Lower lobe of right lung (tissue), 2 donors: Measurements from ENCODE around the gene HAVCR1. TPM values are rescaled to one million over a fixed set of nuclear protein-coding genes. Genes with fewer than 3 reads are reported as not detected.

ENCODE experiments used
- ATAC-seq, 2 donors: fragments of 200-7000 bp; cut with Tn5 transposase; one replicate each; pipeline ENCODE4 v1.9.1; 2020 to 2022; ENCODE audit warnings: mild to moderate bottlenecking in 2 of 2, moderate library complexity in 2 of 2
- DNase-seq: peaks from one replicate; pipeline ENCODE4 v3.0.0-alpha.2; 2020
- H3K27ac ChIP-seq: fragments of 200-600 bp; one replicate; pipeline ENCODE4 v1.8.0; 2022
- H3K27me3 ChIP-seq: fragments of 200-600 bp; one replicate; pipeline ENCODE4 v1.8.0; 2022; ENCODE audit warnings: low read depth
- H3K36me3 ChIP-seq: fragments of 200-600 bp; one replicate; pipeline ENCODE4 v1.8.0; 2022; ENCODE audit warnings: mild to moderate bottlenecking
- H3K4me1 ChIP-seq: fragments of 200-600 bp; one replicate; pipeline ENCODE4 v1.8.0; 2022
- H3K4me3 ChIP-seq: fragments of 200-600 bp; one replicate; pipeline ENCODE4 v1.8.0; 2022; ENCODE audit warnings: mild to moderate bottlenecking
- H3K9me3 ChIP-seq: fragments of 200-600 bp; one replicate; pipeline ENCODE4 v1.8.0; 2022
- intact Hi-C: fragments of 100-400 bp; cut with DNase I; formaldehyde crosslinking; loops from one replicate; pipeline ENCODE4 v1.11.0; 2022
- total RNA-seq: library from RNA; stranded (reverse); fragmentation: NEBNext Ultra II Directional; extraction: Animal tissue kit (Norgen Biotek cat#: 25700); gene quantifications from one replicate; pipeline ENCODE4 v1.2.1, GENCODE V29; 2021
- TF ChIP-seq, protein P1 (sequence below): fragments of 200-600 bp; IDR thresholded peaks from one replicate; pipeline ENCODE4 v1.8.0; 2022; ENCODE audit warnings: antibody characterized with exemption, mild to moderate bottlenecking
- donor health status: DM: no; HTN: yes; CAD: no; lungs with severe emphysema.

The HAVCR1 gene
- total RNA-seq, 1 donor from 2014 or later, result not detected

DNA sequence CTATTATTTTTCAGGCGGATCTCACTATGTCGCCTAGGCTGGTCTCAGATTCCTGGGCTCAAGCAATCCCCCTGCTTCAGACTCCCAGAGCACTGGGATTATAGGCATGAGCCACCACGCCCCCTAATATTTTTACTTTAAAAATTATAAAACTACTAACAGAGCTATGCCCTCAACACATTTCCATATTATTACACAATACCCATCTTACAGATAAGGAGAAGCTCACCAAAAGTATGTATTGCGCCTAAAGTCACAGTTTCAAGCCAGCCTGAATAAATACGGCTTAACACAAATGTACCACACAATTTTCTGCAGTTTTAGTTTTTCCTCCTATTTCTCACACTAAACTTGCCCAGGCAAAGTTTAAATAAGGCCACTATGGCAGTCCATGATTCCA lies 9.9 kb upstream of the HAVCR1 start:
- H3K27me3 ChIP-seq, result no peaks in the 10 kb centered on the region
- DNase-seq (no peak), ATAC-seq (no peak)
- H3K4me1 ChIP-seq, result no peaks in the 10 kb centered on the region
- no peak overlapping the region for H3K4me3 ChIP-seq
- no peak overlapping the region for H3K27ac ChIP-seq
- TF ChIP-seq, protein P1, sequence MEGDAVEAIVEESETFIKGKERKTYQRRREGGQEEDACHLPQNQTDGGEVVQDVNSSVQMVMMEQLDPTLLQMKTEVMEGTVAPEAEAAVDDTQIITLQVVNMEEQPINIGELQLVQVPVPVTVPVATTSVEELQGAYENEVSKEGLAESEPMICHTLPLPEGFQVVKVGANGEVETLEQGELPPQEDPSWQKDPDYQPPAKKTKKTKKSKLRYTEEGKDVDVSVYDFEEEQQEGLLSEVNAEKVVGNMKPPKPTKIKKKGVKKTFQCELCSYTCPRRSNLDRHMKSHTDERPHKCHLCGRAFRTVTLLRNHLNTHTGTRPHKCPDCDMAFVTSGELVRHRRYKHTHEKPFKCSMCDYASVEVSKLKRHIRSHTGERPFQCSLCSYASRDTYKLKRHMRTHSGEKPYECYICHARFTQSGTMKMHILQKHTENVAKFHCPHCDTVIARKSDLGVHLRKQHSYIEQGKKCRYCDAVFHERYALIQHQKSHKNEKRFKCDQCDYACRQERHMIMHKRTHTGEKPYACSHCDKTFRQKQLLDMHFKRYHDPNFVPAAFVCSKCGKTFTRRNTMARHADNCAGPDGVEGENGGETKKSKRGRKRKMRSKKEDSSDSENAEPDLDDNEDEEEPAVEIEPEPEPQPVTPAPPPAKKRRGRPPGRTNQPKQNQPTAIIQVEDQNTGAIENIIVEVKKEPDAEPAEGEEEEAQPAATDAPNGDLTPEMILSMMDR, result no peak
- no peaks in the 10 kb centered on the region for H3K9me3 ChIP-seq
- intact Hi-C loops, result no loop called here
- no peaks in the 10 kb centered on the region for H3K36me3 ChIP-seq

DNA sequence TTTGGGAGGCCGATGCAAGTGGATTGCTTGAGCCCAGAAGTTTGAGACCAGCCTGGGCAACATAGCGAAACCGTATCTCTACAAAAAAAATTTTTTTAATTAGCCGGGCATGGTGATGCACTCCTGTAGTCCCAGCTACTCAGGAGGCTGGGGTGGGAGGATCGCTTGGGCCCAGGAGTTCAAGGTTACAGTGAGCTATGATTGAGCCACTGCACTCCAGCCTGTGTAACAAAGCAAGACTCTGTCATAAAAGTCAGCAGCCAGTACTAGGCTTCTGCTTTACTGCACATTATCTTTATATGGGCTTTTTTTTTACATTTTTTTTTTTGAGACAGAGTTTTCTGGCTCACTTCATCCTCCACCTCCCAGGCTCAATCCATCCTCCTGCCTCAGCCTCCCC lies 9.4 kb upstream of the HAVCR1 start:
- ATAC-seq (no peak), DNase-seq (no peak)
- no peak overlapping the region for H3K27ac ChIP-seq
- no peaks in the 10 kb centered on the region for H3K9me3 ChIP-seq
- no peaks in the 10 kb centered on the region for H3K27me3 ChIP-seq
- no peak overlapping the region for H3K4me3 ChIP-seq
- no peaks in the 10 kb centered on the region for H3K4me1 ChIP-seq
- no peaks in the 10 kb centered on the region for H3K36me3 ChIP-seq
- TF ChIP-seq, protein P1, result no peak
- intact Hi-C loops, result no loop called here

DNA sequence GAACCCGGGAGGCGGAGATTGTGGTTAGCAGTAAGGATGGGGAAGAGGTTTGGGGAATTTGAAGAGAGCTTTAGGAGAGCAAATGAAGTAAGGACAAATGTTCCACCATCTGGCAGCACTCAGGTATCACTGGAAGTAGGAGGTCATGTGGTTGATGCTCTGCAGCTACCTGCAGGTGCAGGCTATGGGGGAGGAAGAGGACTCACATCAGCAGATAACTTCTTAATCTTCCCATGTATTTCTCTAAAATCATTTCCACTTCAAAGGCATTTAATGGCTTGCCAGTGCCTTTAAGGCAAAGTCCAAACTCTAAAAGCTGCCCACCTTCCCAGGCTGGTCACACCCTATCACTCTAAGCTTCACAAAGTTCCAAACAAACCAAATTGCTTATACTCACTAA lies 8.1 kb upstream of the HAVCR1 start:
- H3K9me3 ChIP-seq, result no peaks in the 10 kb centered on the region
- H3K27ac ChIP-seq, result no peak overlapping the region
- ATAC-seq (peak in 1 of 2 donors; percentile 38), DNase-seq (no peak)
- H3K27me3 ChIP-seq, result no peaks in the 10 kb centered on the region
- H3K4me3 ChIP-seq, result no peak overlapping the region
- H3K36me3 ChIP-seq, result no peaks in the 10 kb centered on the region
- intact Hi-C loops, result no loop called here
- H3K4me1 ChIP-seq, result no peaks in the 10 kb centered on the region
- TF ChIP-seq, protein P1, result no peak

DNA sequence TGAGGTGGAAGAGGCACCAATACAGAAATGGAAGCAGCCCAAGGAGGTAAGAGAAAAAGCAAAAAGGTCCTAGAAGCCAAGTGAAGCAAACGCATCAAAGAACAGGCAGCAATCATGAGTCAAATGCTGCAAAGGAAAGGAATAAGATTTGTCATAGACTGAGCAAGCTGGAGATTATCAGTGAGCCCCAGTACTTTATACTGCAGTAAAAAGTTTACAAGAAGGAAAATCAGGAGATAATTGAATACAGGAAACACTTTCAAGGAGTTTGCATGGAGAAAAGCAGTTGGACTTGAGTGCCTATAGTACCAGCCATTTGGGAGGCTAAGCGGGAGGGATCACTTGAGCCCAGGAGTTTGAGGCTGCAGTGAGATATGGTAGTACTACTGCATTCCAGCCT lies 7.2 kb upstream of the HAVCR1 start:
- TF ChIP-seq, protein P1, result no peak
- Histone ChIP-seq H3K36me3 (no peaks in the 10 kb centered on the region), H3K9me3 (no peaks in the 10 kb centered on the region), H3K27me3 (no peaks in the 10 kb centered on the region), H3K27ac (no peak overlapping the region), H3K4me3 (no peak overlapping the region), H3K4me1 (no peaks in the 10 kb centered on the region)
- intact Hi-C loops, result no loop called here
- no peak for ATAC-seq
- no peak for DNase-seq

DNA sequence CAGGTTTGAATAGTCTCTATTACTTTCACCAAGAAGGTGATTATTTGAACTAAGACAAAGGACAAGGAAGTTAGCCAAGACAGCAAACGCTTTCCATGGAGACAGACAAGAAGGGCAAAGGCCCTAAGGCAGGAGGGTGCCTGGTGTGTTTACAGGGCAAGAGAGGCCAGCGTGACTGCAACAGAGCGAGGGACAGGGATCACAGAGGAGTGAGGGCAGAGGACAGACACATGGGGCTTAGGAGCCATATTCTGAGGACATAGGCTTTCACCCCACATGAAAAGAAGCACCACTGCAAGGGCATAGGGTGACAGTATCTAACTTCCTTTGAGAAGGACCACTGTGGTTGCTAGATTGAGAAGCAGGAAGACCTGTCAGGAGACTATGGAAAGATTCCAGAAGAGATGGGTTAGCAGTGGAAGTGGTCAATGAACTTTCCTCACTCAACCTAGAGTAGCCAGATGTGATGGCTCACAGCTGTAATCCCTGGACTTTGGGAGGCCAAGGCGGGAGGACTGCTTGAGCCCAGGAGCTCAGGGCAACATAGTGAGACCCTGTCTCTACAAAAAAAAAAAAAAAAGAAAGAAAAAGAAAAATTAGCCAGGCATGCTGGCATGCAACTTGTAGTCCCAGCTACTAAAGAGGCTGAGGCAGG lies 5.0 kb upstream of the HAVCR1 start:
- Histone ChIP-seq H3K9me3 (no peaks in the 10 kb centered on the region), H3K4me3 (no peak overlapping the region), H3K36me3 (no peaks in the 10 kb centered on the region), H3K27ac (no peak overlapping the region), H3K4me1 (no peaks in the 10 kb centered on the region), H3K27me3 (no peaks in the 10 kb centered on the region)
- intact Hi-C loops, result no loop called here
- DNase-seq (no peak), ATAC-seq (no peak)
- TF ChIP-seq, protein P1, result no peak
